ENCODE results near the gene INKA2.

DNA sequence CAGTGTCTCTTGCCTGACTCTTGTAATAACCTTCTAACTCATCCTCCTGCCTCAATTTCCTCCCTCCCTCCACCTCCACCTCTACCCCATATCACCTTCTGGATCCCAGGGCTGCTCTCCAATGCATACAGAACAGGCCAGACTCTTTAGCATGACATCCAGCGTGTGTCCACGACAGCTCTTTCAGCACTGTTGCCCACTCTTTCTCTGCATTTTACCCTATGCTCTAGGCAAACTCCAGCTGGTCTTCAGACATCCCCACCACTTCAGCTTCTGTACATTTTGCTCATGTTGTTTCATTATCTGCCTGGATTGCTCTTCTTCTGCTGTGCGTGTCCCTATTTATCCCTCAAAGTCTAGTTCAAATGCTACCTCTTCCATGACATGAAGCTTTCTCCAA lies 4.8 kb downstream of the INKA2 start:
- TF ChIP-seq ZFP30 (CRISPR knock-in tag; IDR thresholded peaks at IDR 0.05) (no peak), GLIS3 (CRISPR knock-in tag; IDR thresholded peaks at IDR 0.05) (no peak), SNAI2 (CRISPR knock-in tag; IDR thresholded peaks at IDR 0.05) (no peak), ZC3H10 (CRISPR knock-in tag; IDR thresholded peaks at IDR 0.05) (no peak), ARNTL (CRISPR knock-in tag; IDR thresholded peaks at IDR 0.05; ENCODE audit: borderline replicate concordance, low read depth) (no peak), CSDC2 (CRISPR knock-in tag; IDR thresholded peaks at IDR 0.05) (no peak)
- TF ChIP-seq, protein P1, sequence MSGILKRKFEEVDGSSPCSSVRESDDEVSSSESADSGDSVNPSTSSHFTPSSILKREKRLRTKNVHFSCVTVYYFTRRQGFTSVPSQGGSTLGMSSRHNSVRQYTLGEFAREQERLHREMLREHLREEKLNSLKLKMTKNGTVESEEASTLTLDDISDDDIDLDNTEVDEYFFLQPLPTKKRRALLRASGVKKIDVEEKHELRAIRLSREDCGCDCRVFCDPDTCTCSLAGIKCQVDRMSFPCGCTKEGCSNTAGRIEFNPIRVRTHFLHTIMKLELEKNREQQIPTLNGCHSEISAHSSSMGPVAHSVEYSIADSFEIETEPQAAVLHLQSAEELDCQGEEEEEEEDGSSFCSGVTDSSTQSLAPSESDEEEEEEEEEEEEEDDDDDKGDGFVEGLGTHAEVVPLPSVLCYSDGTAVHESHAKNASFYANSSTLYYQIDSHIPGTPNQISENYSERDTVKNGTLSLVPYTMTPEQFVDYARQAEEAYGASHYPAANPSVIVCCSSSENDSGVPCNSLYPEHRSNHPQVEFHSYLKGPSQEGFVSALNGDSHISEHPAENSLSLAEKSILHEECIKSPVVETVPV (CRISPR knock-in tag; IDR thresholded peaks at IDR 0.05) = no peak
- TF ChIP-seq, protein P2, sequence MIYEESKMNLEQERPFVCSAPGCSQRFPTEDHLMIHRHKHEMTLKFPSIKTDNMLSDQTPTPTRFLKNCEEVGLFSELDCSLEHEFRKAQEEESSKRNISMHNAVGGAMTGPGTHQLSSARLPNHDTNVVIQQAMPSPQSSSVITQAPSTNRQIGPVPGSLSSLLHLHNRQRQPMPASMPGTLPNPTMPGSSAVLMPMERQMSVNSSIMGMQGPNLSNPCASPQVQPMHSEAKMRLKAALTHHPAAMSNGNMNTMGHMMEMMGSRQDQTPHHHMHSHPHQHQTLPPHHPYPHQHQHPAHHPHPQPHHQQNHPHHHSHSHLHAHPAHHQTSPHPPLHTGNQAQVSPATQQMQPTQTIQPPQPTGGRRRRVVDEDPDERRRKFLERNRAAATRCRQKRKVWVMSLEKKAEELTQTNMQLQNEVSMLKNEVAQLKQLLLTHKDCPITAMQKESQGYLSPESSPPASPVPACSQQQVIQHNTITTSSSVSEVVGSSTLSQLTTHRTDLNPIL (CRISPR knock-in tag; IDR thresholded peaks at IDR 0.05; ENCODE audit: low read depth) = no peak
- TF ChIP-seq, protein P3, sequence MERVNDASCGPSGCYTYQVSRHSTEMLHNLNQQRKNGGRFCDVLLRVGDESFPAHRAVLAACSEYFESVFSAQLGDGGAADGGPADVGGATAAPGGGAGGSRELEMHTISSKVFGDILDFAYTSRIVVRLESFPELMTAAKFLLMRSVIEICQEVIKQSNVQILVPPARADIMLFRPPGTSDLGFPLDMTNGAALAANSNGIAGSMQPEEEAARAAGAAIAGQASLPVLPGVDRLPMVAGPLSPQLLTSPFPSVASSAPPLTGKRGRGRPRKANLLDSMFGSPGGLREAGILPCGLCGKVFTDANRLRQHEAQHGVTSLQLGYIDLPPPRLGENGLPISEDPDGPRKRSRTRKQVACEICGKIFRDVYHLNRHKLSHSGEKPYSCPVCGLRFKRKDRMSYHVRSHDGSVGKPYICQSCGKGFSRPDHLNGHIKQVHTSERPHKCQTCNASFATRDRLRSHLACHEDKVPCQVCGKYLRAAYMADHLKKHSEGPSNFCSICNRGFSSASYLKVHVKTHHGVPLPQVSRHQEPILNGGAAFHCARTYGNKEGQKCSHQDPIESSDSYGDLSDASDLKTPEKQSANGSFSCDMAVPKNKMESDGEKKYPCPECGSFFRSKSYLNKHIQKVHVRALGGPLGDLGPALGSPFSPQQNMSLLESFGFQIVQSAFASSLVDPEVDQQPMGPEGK (CRISPR knock-in tag; IDR thresholded peaks at IDR 0.05; ENCODE audit: borderline replicate concordance) = no peak
